Stimulated activated CD8-positive, alpha-beta memory T cell treated with anti-CD3 and anti-CD28 coated beads, Interleukin-7, amount 100 ng/mL, for 24 hours (primary cell): Measurements from ENCODE around the gene RNF13.

Experiments
- DNase-seq: peaks from one replicate; pipeline ENCODE4 v3.0.0-alpha.2; 2020; ENCODE audit warnings: low read depth

Gene RNF13

DNA sequence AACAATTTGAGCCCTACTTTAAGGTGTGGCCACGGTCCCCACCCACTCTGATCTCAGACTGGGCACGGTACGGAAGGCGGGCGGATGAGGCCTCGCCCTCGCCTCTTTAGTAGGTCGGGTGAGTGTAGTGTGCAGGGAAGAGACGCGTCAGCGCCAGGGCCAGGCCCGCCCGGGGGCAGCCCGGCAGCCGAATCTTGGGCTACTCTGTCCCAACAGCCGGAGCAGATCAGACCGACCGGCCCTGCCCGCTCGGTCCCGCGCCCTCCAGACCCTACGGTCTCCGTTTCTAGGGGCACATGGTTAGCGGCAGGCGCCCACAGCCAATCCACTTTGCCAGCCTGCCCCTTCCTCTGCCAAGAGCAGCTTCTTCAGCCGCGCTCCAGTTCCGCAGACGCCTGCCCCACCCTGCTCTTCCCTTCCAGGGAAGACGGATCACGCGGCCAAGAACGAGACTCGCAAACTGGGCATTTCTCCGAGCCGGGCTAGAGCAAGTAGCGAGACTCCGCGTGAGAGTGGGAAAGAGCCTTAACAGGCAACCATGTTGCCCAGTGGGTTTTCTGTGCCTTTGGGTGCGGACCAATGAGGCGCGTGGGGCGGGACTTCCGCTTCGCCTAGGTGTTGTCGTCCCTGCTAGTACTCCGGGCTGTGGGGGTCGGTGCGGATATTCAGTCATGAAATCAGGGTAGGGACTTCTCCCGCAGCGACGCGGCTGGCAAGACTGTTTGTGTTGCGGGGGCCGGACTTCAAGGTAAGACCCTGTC lies at the start of gene RNF13:
Gene RNF13, plus strand, starts transcription at position 610 of the 761 bp plus-strand sequence. CDS start 32,812 bp downstream, outside the sequence.
- peak; percentile 91 for DNase-seq

GRCh38 chr3:149763565-149764195 lies 49.3 kb upstream of the RNF13 start:
- DNase-seq = no peak

DNA sequence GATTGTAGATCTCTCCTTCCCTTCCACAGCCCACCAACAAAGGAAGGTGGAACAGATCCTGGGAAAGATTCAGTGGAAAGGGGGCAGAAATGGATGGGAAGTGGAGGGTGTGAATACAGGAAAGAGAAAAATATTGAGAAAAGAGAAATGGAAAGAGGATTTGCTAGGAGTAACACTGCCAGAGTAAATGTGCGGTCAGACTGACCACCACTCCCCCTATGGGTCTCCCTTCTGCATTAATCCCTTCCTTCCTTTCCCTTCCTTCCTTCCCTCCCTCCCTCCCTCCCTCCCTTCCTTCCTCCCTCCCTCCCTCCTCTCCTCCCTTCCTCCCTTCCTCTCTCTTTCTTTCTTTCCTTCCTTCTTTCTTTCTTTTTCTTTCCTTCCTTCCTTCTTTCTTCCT lies 48.7 kb upstream of the RNF13 start:
- no peak for DNase-seq

DNA sequence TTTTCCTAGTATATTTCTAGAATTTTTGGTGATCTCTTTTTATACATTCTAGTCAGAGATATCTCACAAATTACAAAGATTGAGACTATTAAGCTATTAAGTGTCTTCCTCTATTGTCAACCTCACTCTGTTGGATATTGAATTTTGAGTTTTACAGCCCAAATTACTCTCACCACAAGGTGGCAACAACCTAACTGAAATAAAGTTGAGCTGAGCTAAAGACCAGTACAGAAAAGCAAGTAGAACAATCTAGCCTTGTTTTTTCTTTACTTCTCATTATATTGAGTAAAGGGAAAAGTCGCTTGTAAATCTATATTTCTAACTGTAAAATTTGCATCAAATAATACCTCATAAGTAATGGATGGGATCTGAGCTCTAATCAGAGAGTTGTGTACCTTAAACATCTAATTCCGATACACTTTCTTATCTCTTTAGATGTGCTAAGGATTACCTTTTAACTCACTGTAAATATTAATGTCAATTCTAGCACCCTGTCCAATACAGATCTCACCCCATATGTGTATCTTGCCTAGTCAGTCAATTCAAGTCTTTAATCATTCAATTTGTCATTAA lies 47.2 kb upstream of the RNF13 start:
- no peak for DNase-seq

GRCh38 chr3:149767720-149768119 lies 45.3 kb upstream of the RNF13 start:
- no peak for DNase-seq

DNA sequence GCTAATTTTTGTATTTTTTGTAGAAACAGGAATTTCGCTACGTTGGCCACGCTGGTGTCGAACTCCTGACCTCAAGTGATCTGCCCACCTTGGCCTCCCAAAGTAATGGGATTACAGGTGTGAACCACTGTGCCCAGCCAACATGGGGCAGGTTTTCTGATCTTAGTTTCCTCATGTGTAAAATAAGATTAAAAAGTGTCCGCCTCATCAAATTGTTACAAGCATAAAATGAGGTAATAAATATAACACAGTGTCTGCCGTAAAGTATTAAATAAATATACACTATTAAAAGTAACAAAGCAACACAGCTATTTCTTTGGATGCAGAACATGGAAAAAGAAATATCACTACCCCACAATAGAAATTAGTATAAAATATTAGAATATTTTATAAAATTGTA lies 44.3 kb upstream of the RNF13 start:
- DNase-seq = no peak

DNA sequence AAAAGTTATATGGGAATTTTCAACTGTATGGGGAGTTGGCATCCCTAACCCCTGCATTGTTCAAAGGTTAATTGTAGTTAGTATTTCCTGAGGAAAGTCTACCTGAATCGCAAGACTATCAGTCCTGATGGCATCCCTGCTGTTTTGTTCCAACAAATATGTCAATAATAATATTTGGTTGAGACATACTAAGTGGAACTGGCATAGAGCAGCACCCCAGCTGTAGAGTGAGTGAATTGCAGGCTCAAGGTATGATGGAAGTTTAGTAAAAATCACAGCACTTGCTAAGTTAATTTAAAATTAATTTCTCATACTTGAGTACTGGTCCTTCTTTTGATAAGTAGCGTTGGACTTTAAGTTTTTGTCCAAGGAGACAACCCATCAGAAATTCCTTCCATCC lies 42.8 kb upstream of the RNF13 start:
- no peak for DNase-seq

- peak; percentile 7 for DNase-seq
Observed at GRCh38 chr3:149771652-149772271, 41.3 kb upstream of the RNF13 start.

- DNase-seq = no peak
Observed at GRCh38 chr3:149772861-149773260, 40.2 kb upstream of the RNF13 start.

DNA sequence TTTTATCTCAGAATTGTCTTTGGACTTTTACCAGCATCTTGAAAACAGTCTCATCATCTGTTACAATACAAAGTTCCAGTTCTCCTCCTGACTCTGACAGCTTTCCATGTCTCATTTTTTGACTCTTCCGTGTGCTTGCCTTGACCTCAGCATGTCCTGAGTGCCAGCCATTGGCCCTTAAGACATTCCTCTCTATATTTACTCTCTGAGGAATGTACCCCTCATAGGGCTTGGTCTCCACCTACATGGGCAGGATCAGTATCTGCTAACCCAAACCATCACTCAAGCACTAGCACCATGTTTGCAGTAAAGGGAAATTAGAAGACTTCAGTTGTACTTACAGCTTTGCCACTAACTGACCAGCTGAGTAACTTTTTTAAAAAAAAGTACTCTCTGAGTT lies 36.8 kb upstream of the RNF13 start:
- DNase-seq = no peak

DNA sequence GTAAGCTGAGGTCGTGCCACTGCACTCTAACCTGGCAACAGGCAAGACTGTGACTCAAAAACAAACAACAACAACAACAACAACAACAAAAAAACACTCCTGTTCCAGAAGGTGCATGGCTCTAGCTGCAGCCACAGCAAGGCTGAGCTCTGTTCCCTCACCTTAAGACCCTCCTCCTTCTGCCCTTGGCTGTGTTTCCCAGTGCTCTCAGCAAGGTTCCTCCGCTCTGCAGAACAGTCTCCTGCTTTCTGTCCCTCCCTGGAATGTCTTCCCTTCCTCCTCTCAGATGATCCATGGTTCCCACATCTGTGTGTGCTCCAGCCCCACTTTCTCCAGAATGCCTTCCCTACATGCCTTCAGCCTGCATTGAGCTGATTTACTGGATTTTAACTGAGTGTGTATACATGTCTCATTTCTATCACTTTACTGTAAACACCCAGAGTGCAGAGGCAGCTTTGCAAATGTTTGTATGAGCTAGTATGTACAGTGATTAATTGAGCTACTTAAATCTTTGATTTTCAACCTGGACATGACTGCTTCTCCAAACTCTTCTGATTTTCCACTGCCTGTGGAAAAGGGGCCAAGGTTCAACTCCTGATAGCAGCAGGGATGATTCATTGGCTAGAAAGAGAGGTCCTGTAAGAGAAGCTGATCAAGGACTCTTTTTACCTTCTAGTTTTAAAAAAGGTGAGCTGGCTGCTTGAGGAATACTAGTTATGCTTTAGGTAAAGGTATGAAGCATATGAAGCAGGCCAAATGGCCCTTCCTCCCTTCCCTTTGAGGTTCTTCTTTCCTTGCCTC lies 35.4 kb upstream of the RNF13 start:
- no peak for DNase-seq

GRCh38 chr3:149781211-149781610 lies 31.8 kb upstream of the RNF13 start:
- DNase-seq = no peak

- no peak for DNase-seq
Observed at GRCh38 chr3:149781741-149782140, 31.3 kb upstream of the RNF13 start.

GRCh38 chr3:149783576-149783975 lies 29.4 kb upstream of the RNF13 start:
- DNase-seq = no peak

- DNase-seq = no peak
Observed at GRCh38 chr3:149784064-149784704, 28.8 kb upstream of the RNF13 start.

- no peak for DNase-seq
Observed at GRCh38 chr3:149790268-149790667, 22.7 kb upstream of the RNF13 start.

- no peak for DNase-seq
Observed at GRCh38 chr3:149790698-149791097, 22.3 kb upstream of the RNF13 start.

DNA sequence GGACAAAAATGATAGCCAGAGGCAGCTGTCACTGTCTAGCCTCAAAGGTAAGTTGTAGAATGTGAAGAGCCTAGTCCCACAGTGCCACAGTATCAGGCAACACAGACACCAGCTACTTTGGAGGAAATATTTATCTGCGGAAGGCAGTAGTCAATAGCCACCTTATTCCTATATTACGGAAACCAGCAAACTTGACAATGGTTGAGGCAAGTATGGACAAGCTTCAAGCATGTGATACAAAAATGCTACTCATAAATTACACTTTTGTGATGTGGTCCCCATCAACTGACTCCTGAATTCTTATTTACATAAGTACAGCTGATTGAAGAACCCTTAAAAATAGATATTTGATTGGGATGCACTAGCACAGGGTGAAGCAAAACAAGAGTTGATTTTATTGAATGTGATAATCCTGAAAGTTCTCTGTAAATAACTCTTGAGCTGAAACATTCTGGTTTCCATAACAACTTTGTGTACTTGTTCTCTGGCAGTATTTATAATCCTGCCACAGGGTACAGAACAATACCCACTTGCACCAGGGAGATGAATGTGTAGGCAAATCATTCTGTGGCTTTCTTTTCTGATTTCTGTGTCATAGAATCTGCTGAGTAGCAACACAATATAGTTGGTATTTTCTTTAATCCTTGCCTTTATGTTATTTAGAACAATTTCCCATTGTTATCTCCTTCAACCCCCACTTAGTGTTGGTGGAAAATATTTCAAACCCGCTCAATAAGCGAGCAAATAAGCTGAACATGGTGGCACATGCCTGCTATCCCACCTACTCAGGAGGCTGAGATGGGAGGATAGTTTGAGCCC lies 20.4 kb upstream of the RNF13 start, which contains the start of gene ANKUB1:
Gene ANKUB1, minus strand, starts transcription at position 103 of the 819 bp plus-strand sequence. CDS start 188 bp downstream, outside the sequence.
- no peak for DNase-seq

- DNase-seq = no peak
Observed at GRCh38 chr3:149796026-149796425, 17.0 kb upstream of the RNF13 start.

- DNase-seq = no peak
Observed at GRCh38 chr3:149800693-149801092, 12.3 kb upstream of the RNF13 start.

DNA sequence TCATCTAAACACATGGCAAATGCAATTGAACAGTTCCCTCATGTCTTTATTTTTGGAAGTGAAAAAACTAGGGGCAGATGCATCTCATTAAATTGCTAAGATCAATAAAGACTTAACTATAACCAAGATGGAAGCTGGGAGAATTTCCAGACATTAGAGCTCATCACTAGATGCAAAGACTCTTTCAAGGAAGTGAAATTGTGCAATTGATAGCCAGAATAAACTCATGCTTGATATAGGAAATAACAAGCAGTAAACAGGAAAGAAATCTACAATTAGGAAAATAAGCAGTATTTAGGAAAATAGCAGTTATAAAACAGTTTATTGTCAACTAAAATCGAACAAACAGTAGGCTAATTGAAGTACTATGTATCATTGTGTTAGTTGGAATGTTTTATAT lies 11.8 kb upstream of the RNF13 start:
- DNase-seq = no peak
